Neutrophil (primary cell): Measurements from ENCODE around the gene GPT2.

ENCODE experiments used
- H3K27ac ChIP-seq: fragments of 200-600 bp; sonication (generic); 2 replicates; pipeline ENCODE4 v1.5.1; 2016; ENCODE audit warnings: mild to moderate bottlenecking, moderate library complexity
- H3K27me3 ChIP-seq: fragments of 200-600 bp; sonication (generic); 2 replicates; pipeline ENCODE4 v1.6.0; 2016; ENCODE audit warnings: mild to moderate bottlenecking
- H3K36me3 ChIP-seq: fragments of 200-600 bp; sonication (generic); 2 replicates; pipeline ENCODE4 v1.5.1; 2017
- H3K4me1 ChIP-seq, 2 experiments: fragments of 200-600 bp in 1 of 2; sonication (generic) in 1 of 2; 1 replicate in 1 of 2; 2 replicates in 1 of 2; pipeline versions ENCODE4 v1.5.1 to v1.6.1; 2013 to 2016; ENCODE audit warnings: low read depth in 1 of 2, low read length in 1 of 2, mild to moderate bottlenecking in 1 of 2, moderate library complexity in 1 of 2; ENCODE audit not compliant: control insufficient read depth in 1 of 2, insufficient read depth in 1 of 2
- H3K4me3 ChIP-seq, 2 experiments: fragments of 200-600 bp in 1 of 2; sonication (generic) in 1 of 2; 1 replicate in 1 of 2; 2 replicates in 1 of 2; pipeline ENCODE4 v1.5.1; 2013 to 2016; ENCODE audit warnings: low read depth in 1 of 2, low read length in 1 of 2, mild to moderate bottlenecking in 1 of 2, moderate library complexity in 1 of 2
- H3K9me3 ChIP-seq: fragments of 200-600 bp; sonication (generic); 2 replicates; pipeline ENCODE4 v1.5.1; 2016
- TF ChIP-seq, protein P1 (sequence below): fragments of 200-600 bp; sonication (generic); IDR thresholded peaks from 2 replicates; pipeline ENCODE4 v1.5.1; 2016; ENCODE audit warnings: antibody characterized with exemption

GPT2 gene

DNA sequence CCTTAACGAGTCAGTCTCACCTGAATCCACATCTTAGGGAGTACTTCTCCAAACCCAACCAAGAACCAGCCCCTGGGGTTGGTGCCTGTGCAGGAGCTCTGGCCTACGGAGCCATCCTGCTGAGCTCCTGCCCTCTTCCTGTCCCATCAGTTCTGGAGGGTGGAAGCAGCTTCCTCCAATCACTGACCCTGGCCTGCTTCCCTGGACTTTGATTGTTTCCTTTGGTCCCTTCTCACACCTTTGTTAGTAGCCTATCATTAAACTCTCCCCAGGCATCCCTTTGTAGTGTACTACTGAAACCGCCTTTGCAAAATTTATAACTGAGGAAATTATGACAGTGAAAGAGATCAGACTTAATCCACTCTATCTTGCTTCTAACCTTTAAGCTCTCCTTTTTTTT, 32.0 kb upstream of the GPT2 start:
- TF ChIP-seq, protein P1, sequence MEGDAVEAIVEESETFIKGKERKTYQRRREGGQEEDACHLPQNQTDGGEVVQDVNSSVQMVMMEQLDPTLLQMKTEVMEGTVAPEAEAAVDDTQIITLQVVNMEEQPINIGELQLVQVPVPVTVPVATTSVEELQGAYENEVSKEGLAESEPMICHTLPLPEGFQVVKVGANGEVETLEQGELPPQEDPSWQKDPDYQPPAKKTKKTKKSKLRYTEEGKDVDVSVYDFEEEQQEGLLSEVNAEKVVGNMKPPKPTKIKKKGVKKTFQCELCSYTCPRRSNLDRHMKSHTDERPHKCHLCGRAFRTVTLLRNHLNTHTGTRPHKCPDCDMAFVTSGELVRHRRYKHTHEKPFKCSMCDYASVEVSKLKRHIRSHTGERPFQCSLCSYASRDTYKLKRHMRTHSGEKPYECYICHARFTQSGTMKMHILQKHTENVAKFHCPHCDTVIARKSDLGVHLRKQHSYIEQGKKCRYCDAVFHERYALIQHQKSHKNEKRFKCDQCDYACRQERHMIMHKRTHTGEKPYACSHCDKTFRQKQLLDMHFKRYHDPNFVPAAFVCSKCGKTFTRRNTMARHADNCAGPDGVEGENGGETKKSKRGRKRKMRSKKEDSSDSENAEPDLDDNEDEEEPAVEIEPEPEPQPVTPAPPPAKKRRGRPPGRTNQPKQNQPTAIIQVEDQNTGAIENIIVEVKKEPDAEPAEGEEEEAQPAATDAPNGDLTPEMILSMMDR: no peak
- Histone ChIP-seq H3K4me3 (no peak overlapping the region), H3K27ac (no peak overlapping the region), H3K4me1 (no peaks in the 10 kb centered on the region), H3K27me3 (no peaks in the 10 kb centered on the region), H3K36me3 (no peaks in the 10 kb centered on the region), H3K9me3 (no peaks in the 10 kb centered on the region)

GRCh38 chr16:46853713-46854443, 30.3 kb upstream of the GPT2 start:
- no peaks in the 10 kb centered on the region for H3K4me1 ChIP-seq
- no peak overlapping the region for H3K4me3 ChIP-seq
- no peaks in the 10 kb centered on the region for H3K36me3 ChIP-seq
- H3K27me3 ChIP-seq: no peaks in the 10 kb centered on the region
- H3K9me3 ChIP-seq: no peaks in the 10 kb centered on the region
- TF ChIP-seq, protein P1: peak; percentile 11
- H3K27ac ChIP-seq: no peak overlapping the region

- no peaks in the 10 kb centered on the region for H3K27me3 ChIP-seq
- TF ChIP-seq, protein P1: no peak
- H3K36me3 ChIP-seq: no peaks in the 10 kb centered on the region
- no peaks in the 10 kb centered on the region for H3K4me1 ChIP-seq
- no peak overlapping the region for H3K27ac ChIP-seq
- H3K9me3 ChIP-seq: no peaks in the 10 kb centered on the region
- no peak overlapping the region for H3K4me3 ChIP-seq
These were observed 29.3 kb upstream of the GPT2 start for GRCh38 chr16:46854846-46855245.

DNA sequence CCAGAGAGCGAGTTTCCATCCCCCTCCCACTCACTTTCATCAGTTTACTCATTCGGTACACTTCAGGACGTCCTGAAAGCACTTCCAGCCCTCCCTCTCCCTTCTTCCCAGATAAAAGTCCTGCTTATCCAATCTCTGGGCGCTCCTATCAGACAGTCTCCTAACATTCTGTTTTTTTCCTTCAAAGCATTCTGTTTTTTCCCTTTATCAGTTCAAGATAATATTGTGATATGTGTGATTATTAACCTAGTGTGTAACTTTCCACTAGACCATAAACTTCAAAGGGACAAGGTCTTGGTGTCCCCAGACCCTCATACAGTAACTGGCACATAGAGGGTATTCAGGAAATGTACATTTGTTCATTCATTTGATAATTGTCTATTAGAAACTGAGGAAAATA, 28.8 kb upstream of the GPT2 start:
- no peaks in the 10 kb centered on the region for H3K4me1 ChIP-seq
- no peaks in the 10 kb centered on the region for H3K27me3 ChIP-seq
- no peak overlapping the region for H3K27ac ChIP-seq
- H3K4me3 ChIP-seq: no peak overlapping the region
- TF ChIP-seq, protein P1: no peak
- no peaks in the 10 kb centered on the region for H3K36me3 ChIP-seq
- H3K9me3 ChIP-seq: no peaks in the 10 kb centered on the region

GRCh38 chr16:46857368-46857945, 26.7 kb upstream of the GPT2 start:
- TF ChIP-seq, protein P1: no peak

More at GRCh38 chr16:46857368-46857945, 26.7 kb upstream of the GPT2 start:
- no peak overlapping the region for H3K4me3 ChIP-seq
- no peaks in the 10 kb centered on the region for H3K4me1 ChIP-seq
- H3K27me3 ChIP-seq: no peaks in the 10 kb centered on the region
- H3K36me3 ChIP-seq: no peaks in the 10 kb centered on the region
- no peaks in the 10 kb centered on the region for H3K9me3 ChIP-seq
- H3K27ac ChIP-seq: no peak overlapping the region
